ENCODE data around the gene C1orf52. TPM values are rescaled to one million over a fixed set of nuclear protein-coding genes. Genes with fewer than 3 reads are reported as not detected.
A peak's percentile ranks its signal among the peaks of the same experiment; 100 is the strongest.

The C1orf52 gene
- total RNA-seq, 2 experiments from 2014 or later = 62.4 to 66.6 TPM

GRCh38 chr1:85300140-85300539, 40.7 kb upstream of the C1orf52 start:
- intact Hi-C loops (cut with DNase I, micrococcal nuclease) = no loop called here
- DNase-seq (no peak), ATAC-seq (ENCODE audit: poor library complexity) (no peak)
- no peaks in the 10 kb centered on the region for H3K36me3 Mint-ChIP-seq (ENCODE audit: low read depth)
- H3K27ac Mint-ChIP-seq = no peak overlapping the region
- H3K9me3 Mint-ChIP-seq = no peaks in the 10 kb centered on the region
- Histone ChIP-seq H3K4me1 (ENCODE audit: insufficient read depth, low read length) (peaks cover 13% of the 10 kb centered on the region), H3K27me3 (ENCODE audit: control insufficient read depth in 1 of 2, insufficient read depth in 2 of 2, low read length in 2 of 2) (no peaks in the 10 kb centered on the region), H3K27ac (ENCODE audit: low read depth in 1 of 2, low read length in 2 of 2) (no peak overlapping the region), H3K9me3 (ENCODE audit: control insufficient read depth in 1 of 2, insufficient read depth in 1 of 2, low read length in 2 of 2) (no peaks in the 10 kb centered on the region), H3K36me3 (ENCODE audit: insufficient read depth, low read length) (no peaks in the 10 kb centered on the region), H3K4me3 (ENCODE audit: low read length) (no peak overlapping the region)
- no peak overlapping the region for H3K4me3 Mint-ChIP-seq
- H3K27me3 Mint-ChIP-seq = no peaks in the 10 kb centered on the region
- peaks cover 10% of the 10 kb centered on the region for H3K4me1 Mint-ChIP-seq (ENCODE audit: low read depth)
- ChIA-PET CTCF (no interaction called here), POLR2A (no interaction called here)
- TF ChIP-seq CTCF (IDR thresholded peaks at IDR 0.05) = no peak

- Mint-ChIP-seq H3K4me3 (no peak overlapping the region), H3K27me3 (no peaks in the 10 kb centered on the region), H3K9me3 (no peaks in the 10 kb centered on the region), H3K36me3 (ENCODE audit: low read depth) (no peaks in the 10 kb centered on the region), H3K4me1 (ENCODE audit: low read depth) (peaks cover 10% of the 10 kb centered on the region), H3K27ac (peak overlapping the region; percentile 19)
- ChIA-PET CTCF (interaction anchor here (1.6 kb wide), 1 partner anchor 18 kb away, joined by 3 read pairs; no protein-coding TSS in a partner anchor), POLR2A (no interaction called here)
- DNase-seq = peak in 11 of 14 experiments; percentile 16 to 81 (median 31)
- Histone ChIP-seq H3K4me1 (ENCODE audit: insufficient read depth, low read length) (peaks cover 13% of the 10 kb centered on the region), H3K9me3 (ENCODE audit: control insufficient read depth in 1 of 2, insufficient read depth in 1 of 2, low read length in 2 of 2) (no peaks in the 10 kb centered on the region), H3K27ac (ENCODE audit: low read depth in 1 of 2, low read length in 2 of 2) (no peak overlapping the region), H3K36me3 (ENCODE audit: insufficient read depth, low read length) (no peaks in the 10 kb centered on the region), H3K4me3 (ENCODE audit: low read length) (no peak overlapping the region), H3K27me3 (ENCODE audit: control insufficient read depth in 1 of 2, insufficient read depth in 2 of 2, low read length in 2 of 2) (no peaks in the 10 kb centered on the region)
- peak; percentile 87 for ATAC-seq (ENCODE audit: poor library complexity)
- intact Hi-C loops (cut with DNase I, micrococcal nuclease) = no loop called here
- no peak for TF ChIP-seq CTCF (IDR thresholded peaks at IDR 0.05)
These were observed 38.6 kb upstream of the C1orf52 start for GRCh38 chr1:85297855-85298629.

GRCh38 chr1:85297538-85297854, 38.0 kb upstream of the C1orf52 start:
- Mint-ChIP-seq H3K4me1 (ENCODE audit: low read depth) (peaks cover 10% of the 10 kb centered on the region), H3K27me3 (no peaks in the 10 kb centered on the region), H3K4me3 (no peak overlapping the region), H3K27ac (no peak overlapping the region), H3K9me3 (no peaks in the 10 kb centered on the region), H3K36me3 (ENCODE audit: low read depth) (no peaks in the 10 kb centered on the region)
- no peak for TF ChIP-seq CTCF (IDR thresholded peaks at IDR 0.05)
- Histone ChIP-seq H3K27me3 (ENCODE audit: control insufficient read depth in 1 of 2, insufficient read depth in 2 of 2, low read length in 2 of 2) (no peaks in the 10 kb centered on the region), H3K36me3 (ENCODE audit: insufficient read depth, low read length) (no peaks in the 10 kb centered on the region), H3K27ac (ENCODE audit: low read depth in 1 of 2, low read length in 2 of 2) (no peak overlapping the region), H3K4me1 (ENCODE audit: insufficient read depth, low read length) (peaks cover 13% of the 10 kb centered on the region), H3K4me3 (ENCODE audit: low read length) (no peak overlapping the region), H3K9me3 (ENCODE audit: control insufficient read depth in 1 of 2, insufficient read depth in 1 of 2, low read length in 2 of 2) (no peaks in the 10 kb centered on the region)
- POLR2A ChIA-PET = no interaction called here
- CTCF ChIA-PET = interaction anchor here (1.0 to 1.6 kb wide), 2 partner anchors 18 to 105 kb away, joined by 3 read pairs; no protein-coding TSS in a partner anchor
- intact Hi-C loops (cut with DNase I, micrococcal nuclease) = no loop called here
- no peak for ATAC-seq (ENCODE audit: poor library complexity)
- DNase-seq = no peak

All from CD4-positive, alpha-beta T cell (primary cell).